HepG2 (cell line): ENCODE measurements around the gene RPL22L1. TPM values are rescaled to one million over a fixed set of nuclear protein-coding genes. Genes with fewer than 3 reads are reported as not detected.

Experiments used
- AHR ChIP-seq: IDR thresholded peaks from 2 replicates; pipeline ENCODE4 v1.6.1; 2018; ENCODE audit warnings: missing genetic modification reagents, missing compliant biosample characterization
- CBX1 ChIP-seq: IDR thresholded peaks from one replicate; pipeline ENCODE4 v1.6.1; 2016; ENCODE audit warnings: antibody characterized with exemption, low read depth
- KLF16 ChIP-seq, 2 experiments: sonication (generic) in 1 of 2; formaldehyde crosslinking in 1 of 2; IDR thresholded peaks; 2 replicates each; pipeline versions ENCODE4 v1.6.1 to v1.8.0; 2016 to 2023; ENCODE audit warnings: missing genetic modification reagents in 2 of 2, missing compliant biosample characterization in 1 of 2
- MIER3 ChIP-seq: IDR thresholded peaks from 2 replicates; pipeline ENCODE4 v1.6.1; 2016; ENCODE audit warnings: missing compliant biosample characterization, borderline replicate concordance
- MYPOP ChIP-seq: sonication (generic); formaldehyde crosslinking; IDR thresholded peaks from 2 replicates; pipeline ENCODE4 v1.8.1; 2023; ENCODE audit warnings: mild to moderate bottlenecking, moderate library complexity, missing genetic modification reagents
- RORA ChIP-seq: sonication (generic); formaldehyde crosslinking; IDR thresholded peaks from 2 replicates; pipeline ENCODE4 v1.5.0; 2020; ENCODE audit warnings: mild to moderate bottlenecking, missing genetic modification reagents, moderate library complexity
- SIN3B ChIP-seq: fragments of 150-350 bp; IDR thresholded peaks from 2 replicates; pipeline ENCODE4 v1.6.1; 2014; ENCODE audit warnings: low read length
- SIX4 ChIP-seq: sonication (generic); formaldehyde crosslinking; IDR thresholded peaks from 2 replicates; pipeline ENCODE4 v1.4.0; 2020; ENCODE audit warnings: missing genetic modification reagents
- SNAI1 ChIP-seq: sonication (generic); formaldehyde crosslinking; IDR thresholded peaks from 2 replicates; pipeline ENCODE4 v1.5.0; 2020; ENCODE audit warnings: mild to moderate bottlenecking, missing genetic modification reagents, borderline replicate concordance
- YEATS4 ChIP-seq: sonication (generic); formaldehyde crosslinking; IDR thresholded peaks from 2 replicates; pipeline ENCODE4 v1.4.0; 2020; ENCODE audit warnings: missing genetic modification reagents, borderline replicate concordance
- ZNF33B ChIP-seq: sonication (generic); formaldehyde crosslinking; IDR thresholded peaks from 2 replicates; pipeline ENCODE4 v1.5.1; 2020; ENCODE audit warnings: mild to moderate bottlenecking, missing genetic modification reagents
- ZNF382 ChIP-seq: sonication (generic); formaldehyde crosslinking; IDR thresholded peaks from 2 replicates; pipeline ENCODE4 v1.5.0; 2020; ENCODE audit warnings: missing genetic modification reagents, mild to moderate bottlenecking, borderline replicate concordance
- ZNF563 ChIP-seq: sonication (generic); formaldehyde crosslinking; IDR thresholded peaks from 2 replicates; pipeline ENCODE4 v1.8.0; 2022; ENCODE audit warnings: mild to moderate bottlenecking, moderate library complexity, missing genetic modification reagents
- ZNF570 ChIP-seq: sonication (generic); formaldehyde crosslinking; IDR thresholded peaks from 2 replicates; pipeline ENCODE4 v1.4.0; 2020; ENCODE audit warnings: mild to moderate bottlenecking, missing genetic modification reagents, borderline replicate concordance
- ZNF644 ChIP-seq: IDR thresholded peaks from 2 replicates; pipeline ENCODE4 v1.6.1; 2016; ENCODE audit warnings: low read depth
- ZNF687 ChIP-seq: sonication (generic); formaldehyde crosslinking; IDR thresholded peaks from 2 replicates; pipeline ENCODE4 v1.5.1; 2020; ENCODE audit warnings: mild to moderate bottlenecking, missing genetic modification reagents, moderate library complexity
- polyA plus RNA-seq, 8 experiments: library from polyadenylated mRNA; depleted of rRNA in 3 of 8; stranded (reverse) in 7 of 8; unstranded in 1 of 8; fragments of >200 nt; fragmentation: Illumina TruSeq in 4 of 8; extraction: Trizol in 4 of 8; gene quantifications; 2 replicates each; pipeline versions ENCODE4 v1.2.1 to v1.2.3, GENCODE V29; 2011 to 2016; ENCODE audit warnings: low read depth in 4 of 8, missing spikeins in 1 of 8, mixed read lengths in 1 of 8; ENCODE audit not compliant: insufficient read depth in 1 of 8
- total RNA-seq, 5 experiments: library from RNA; depleted of rRNA; stranded (reverse); fragments of >200 nt; fragmentation: Illumina TruSeq; extraction: Trizol; gene quantifications; 2 replicates each; pipeline ENCODE4 v1.2.3, GENCODE V29; 2016; ENCODE audit warnings: low read depth in 1 of 5
- TF ChIP-seq, protein P1 (sequence below): sonication (generic); formaldehyde crosslinking; IDR thresholded peaks from 2 replicates; pipeline ENCODE4 v1.4.0; 2020; ENCODE audit warnings: mild to moderate bottlenecking, missing genetic modification reagents
- TF ChIP-seq, protein P2 (sequence below): IDR thresholded peaks from 2 replicates; pipeline ENCODE4 v1.6.1; 2016; ENCODE audit warnings: missing compliant biosample characterization, missing genetic modification reagents, borderline replicate concordance
- TF ChIP-seq, protein P3 (sequence below): sonication (generic); IDR thresholded peaks from 2 replicates; pipeline ENCODE4 v1.6.1; 2016; ENCODE audit warnings: low read depth, borderline replicate concordance
- TF ChIP-seq, protein P4 (sequence below): sonication (generic); formaldehyde crosslinking; IDR thresholded peaks from 2 replicates; pipeline ENCODE4 v1.5.0; 2020; ENCODE audit warnings: missing genetic modification reagents

Gene RPL22L1
- total and polyA plus RNA-seq, 2 of the 13 experiments (the other 11 are each of a cell fraction or from before 2014, with no cell fraction given), result 42.7 to 152 TPM

DNA sequence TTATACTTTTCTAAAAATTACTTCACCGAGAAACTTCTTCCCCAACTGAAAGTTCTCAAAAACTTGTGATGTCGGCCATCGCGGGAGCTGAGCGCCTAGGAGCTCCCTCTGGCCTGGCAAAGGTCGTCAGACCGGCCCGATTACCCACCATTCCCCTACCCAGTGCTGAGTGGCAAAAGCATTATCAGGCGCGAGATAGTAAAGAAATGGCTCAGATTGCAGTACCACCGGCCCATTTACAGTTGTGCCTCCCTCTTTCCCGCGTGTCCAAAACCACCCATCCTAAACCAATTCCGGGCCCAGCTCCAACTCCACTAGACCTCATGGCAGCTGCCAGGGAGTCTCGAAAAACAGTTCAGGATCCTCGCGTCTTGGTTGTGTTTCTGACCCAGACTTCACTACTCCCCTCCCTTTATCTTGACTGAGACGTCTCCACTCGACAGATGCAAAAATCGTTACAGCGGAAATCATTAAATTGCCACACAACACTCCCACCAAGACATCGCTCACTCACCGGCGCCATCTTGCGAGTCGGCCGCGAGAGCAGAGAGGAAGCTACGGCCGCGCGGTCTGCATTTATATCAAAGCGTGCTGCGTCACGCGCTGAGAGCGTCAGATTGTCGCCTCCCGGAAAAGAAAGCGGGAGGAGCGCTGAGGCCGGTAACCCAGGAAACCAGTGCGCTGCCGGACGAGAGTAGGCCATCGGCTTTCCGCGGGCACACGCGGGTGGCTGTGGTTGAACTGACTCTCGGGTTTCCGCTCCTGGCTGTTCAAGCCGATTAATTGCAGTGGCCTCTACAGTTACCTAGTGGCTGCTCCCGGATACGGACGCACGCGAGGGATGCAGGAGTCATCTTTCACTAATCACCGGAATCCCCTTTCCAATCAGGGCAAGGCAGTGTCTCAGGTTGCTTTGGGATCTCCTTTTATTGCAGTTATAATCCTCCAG, at the start of gene RPL22L1 (continued):
- peak; percentile 86; the same call in 1 of the 2 replicates for TF ChIP-seq AHR
- TF ChIP-seq ZNF33B (CRISPR knock-in tag), result no peak
- TF ChIP-seq, protein P1, sequence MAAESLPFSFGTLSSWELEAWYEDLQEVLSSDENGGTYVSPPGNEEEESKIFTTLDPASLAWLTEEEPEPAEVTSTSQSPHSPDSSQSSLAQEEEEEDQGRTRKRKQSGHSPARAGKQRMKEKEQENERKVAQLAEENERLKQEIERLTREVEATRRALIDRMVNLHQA (CRISPR knock-in tag), result no peak
- TF ChIP-seq, protein P2, sequence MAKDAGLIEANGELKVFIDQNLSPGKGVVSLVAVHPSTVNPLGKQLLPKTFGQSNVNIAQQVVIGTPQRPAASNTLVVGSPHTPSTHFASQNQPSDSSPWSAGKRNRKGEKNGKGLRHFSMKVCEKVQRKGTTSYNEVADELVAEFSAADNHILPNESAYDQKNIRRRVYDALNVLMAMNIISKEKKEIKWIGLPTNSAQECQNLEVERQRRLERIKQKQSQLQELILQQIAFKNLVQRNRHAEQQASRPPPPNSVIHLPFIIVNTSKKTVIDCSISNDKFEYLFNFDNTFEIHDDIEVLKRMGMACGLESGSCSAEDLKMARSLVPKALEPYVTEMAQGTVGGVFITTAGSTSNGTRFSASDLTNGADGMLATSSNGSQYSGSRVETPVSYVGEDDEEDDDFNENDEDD (CRISPR knock-in tag), result peak; percentile 83; the same call in 1 of the 2 replicates
- TF ChIP-seq MYPOP, result peak; percentile 90
- no peak for TF ChIP-seq ZNF382 (CRISPR knock-in tag)
- TF ChIP-seq ZNF570, result peak; percentile 63; the same call in 1 of the 2 replicates
- peak; percentile 79 for TF ChIP-seq ZNF644 (CRISPR knock-in tag)
- peak; percentile 64; the same call in 1 of the 2 replicates for TF ChIP-seq MIER3
- TF ChIP-seq, protein P3, sequence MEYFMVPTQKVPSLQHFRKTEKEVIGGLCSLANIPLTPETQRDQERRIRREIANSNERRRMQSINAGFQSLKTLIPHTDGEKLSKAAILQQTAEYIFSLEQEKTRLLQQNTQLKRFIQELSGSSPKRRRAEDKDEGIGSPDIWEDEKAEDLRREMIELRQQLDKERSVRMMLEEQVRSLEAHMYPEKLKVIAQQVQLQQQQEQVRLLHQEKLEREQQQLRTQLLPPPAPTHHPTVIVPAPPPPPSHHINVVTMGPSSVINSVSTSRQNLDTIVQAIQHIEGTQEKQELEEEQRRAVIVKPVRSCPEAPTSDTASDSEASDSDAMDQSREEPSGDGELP, result no peak
- peak; percentile 69; the same call in 1 of the 2 replicates for TF ChIP-seq RORA (CRISPR knock-in tag)
- peak; percentile 97 for TF ChIP-seq ZNF687 (CRISPR knock-in tag)
- TF ChIP-seq SNAI1 (CRISPR knock-in tag), result 0 out of 2 replicates have a peak, but pooled peaks have one; percentile 79
- TF ChIP-seq, protein P4, sequence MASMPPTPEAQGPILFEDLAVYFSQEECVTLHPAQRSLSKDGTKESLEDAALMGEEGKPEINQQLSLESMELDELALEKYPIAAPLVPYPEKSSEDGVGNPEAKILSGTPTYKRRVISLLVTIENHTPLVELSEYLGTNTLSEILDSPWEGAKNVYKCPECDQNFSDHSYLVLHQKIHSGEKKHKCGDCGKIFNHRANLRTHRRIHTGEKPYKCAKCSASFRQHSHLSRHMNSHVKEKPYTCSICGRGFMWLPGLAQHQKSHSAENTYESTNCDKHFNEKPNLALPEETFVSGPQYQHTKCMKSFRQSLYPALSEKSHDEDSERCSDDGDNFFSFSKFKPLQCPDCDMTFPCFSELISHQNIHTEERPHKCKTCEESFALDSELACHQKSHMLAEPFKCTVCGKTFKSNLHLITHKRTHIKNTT, result no peak
- peak; percentile 54; the same call in 1 of the 2 replicates for TF ChIP-seq ZNF563 (CRISPR knock-in tag)
- TF ChIP-seq KLF16 (CRISPR knock-in tag; IDR thresholded peaks at IDR 0.05), result peak in 1 of 2 experiments; percentile 89; a peak in 2 of 4 replicates
- peak; percentile 93 for TF ChIP-seq YEATS4 (CRISPR knock-in tag)
- no peak for TF ChIP-seq SIX4
- no peak for TF ChIP-seq CBX1
- TF ChIP-seq SIN3B, result peak; percentile 72
